ENCODE results near the gene TRIM65.

- TF ChIP-seq, protein P1, sequence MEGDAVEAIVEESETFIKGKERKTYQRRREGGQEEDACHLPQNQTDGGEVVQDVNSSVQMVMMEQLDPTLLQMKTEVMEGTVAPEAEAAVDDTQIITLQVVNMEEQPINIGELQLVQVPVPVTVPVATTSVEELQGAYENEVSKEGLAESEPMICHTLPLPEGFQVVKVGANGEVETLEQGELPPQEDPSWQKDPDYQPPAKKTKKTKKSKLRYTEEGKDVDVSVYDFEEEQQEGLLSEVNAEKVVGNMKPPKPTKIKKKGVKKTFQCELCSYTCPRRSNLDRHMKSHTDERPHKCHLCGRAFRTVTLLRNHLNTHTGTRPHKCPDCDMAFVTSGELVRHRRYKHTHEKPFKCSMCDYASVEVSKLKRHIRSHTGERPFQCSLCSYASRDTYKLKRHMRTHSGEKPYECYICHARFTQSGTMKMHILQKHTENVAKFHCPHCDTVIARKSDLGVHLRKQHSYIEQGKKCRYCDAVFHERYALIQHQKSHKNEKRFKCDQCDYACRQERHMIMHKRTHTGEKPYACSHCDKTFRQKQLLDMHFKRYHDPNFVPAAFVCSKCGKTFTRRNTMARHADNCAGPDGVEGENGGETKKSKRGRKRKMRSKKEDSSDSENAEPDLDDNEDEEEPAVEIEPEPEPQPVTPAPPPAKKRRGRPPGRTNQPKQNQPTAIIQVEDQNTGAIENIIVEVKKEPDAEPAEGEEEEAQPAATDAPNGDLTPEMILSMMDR (IDR thresholded peaks at IDR 0.05), result no peak
- TF ChIP-seq POLR2A (IDR thresholded peaks at IDR 0.05), result no peak
These were observed 22.9 kb upstream of the TRIM65 start for GRCh38 chr17:75919611-75920010.

Measured in right lobe of liver (tissue), 4 donors.